Right forelimb (tissue), 1 donor: ENCODE data around the gene TOM1L2.

Experiments used
- DNase-seq: peaks from one replicate; pipeline ENCODE4 v3.0.0-alpha.2; 2018

Gene TOM1L2

GRCh38 chr17:17871913-17872312 lies 100.3 kb downstream of the TOM1L2 start:
- no peak for DNase-seq

GRCh38 chr17:17870247-17870646 lies 102.0 kb downstream of the TOM1L2 start:
- no peak for DNase-seq

GRCh38 chr17:17868641-17869522 lies 103.3 kb downstream of the TOM1L2 start:
- no peak for DNase-seq

GRCh38 chr17:17866897-17867296 lies 105.3 kb downstream of the TOM1L2 start:
- no peak for DNase-seq

- no peak for DNase-seq
These were observed 105.8 kb downstream of the TOM1L2 start for GRCh38 chr17:17866425-17866824.

- no peak for DNase-seq
These were observed 107.2 kb downstream of the TOM1L2 start for GRCh38 chr17:17865035-17865434.

GRCh38 chr17:17860766-17861107 lies 111.5 kb downstream of the TOM1L2 start:
- no peak for DNase-seq

GRCh38 chr17:17859909-17860765 lies 112.1 kb downstream of the TOM1L2 start:
- DNase-seq, result peak; percentile 79

- DNase-seq, result no peak
These were observed 114.7 kb downstream of the TOM1L2 start for GRCh38 chr17:17857496-17857895.

GRCh38 chr17:17856386-17856785 lies 115.8 kb downstream of the TOM1L2 start:
- DNase-seq, result no peak

GRCh38 chr17:17855976-17856375 lies 116.2 kb downstream of the TOM1L2 start:
- no peak for DNase-seq

GRCh38 chr17:17853811-17854447 lies 118.3 kb downstream of the TOM1L2 start:
- no peak for DNase-seq

- no peak for DNase-seq
These were observed 119.3 kb downstream of the TOM1L2 start for GRCh38 chr17:17852930-17853329.

- DNase-seq, result no peak
These were observed 120.8 kb downstream of the TOM1L2 start for GRCh38 chr17:17851103-17852002.

GRCh38 chr17:17849845-17850373 lies 122.3 kb downstream of the TOM1L2 start:
- DNase-seq, result no peak

GRCh38 chr17:17849147-17849820 lies 122.9 kb downstream of the TOM1L2 start:
- DNase-seq, result no peak

- DNase-seq, result no peak
These were observed 123.7 kb downstream of the TOM1L2 start for GRCh38 chr17:17848311-17849082.

- DNase-seq, result no peak
These were observed 124.5 kb downstream of the TOM1L2 start for GRCh38 chr17:17847726-17848125.

GRCh38 chr17:17847118-17847689 lies 125.0 kb downstream of the TOM1L2 start:
- DNase-seq, result no peak

- DNase-seq, result no peak
These were observed 125.6 kb downstream of the TOM1L2 start for GRCh38 chr17:17846645-17847044.
